SIG-M5 (cell line): ENCODE data around the gene TIGIT.

Experiments
- DNase-seq: peaks from one replicate; lab custom pipeline; 2025; lab: John Stamatoyannopoulos, UW

The TIGIT gene

GRCh38 chr3:114355653-114356052, 61.8 kb downstream of the TIGIT start:
- DNase-seq = no peak

- DNase-seq = no peak
Measured at GRCh38 chr3:114356066-114356465, 62.2 kb downstream of the TIGIT start.

GRCh38 chr3:114356525-114356924, 62.7 kb downstream of the TIGIT start:
- DNase-seq = no peak
